Measurements from ENCODE around the gene YY1AP1. TPM values are rescaled to one million over a fixed set of nuclear protein-coding genes. Genes with fewer than 3 reads are reported as not detected.

The YY1AP1 gene
- total and polyA plus RNA-seq, 12 donors, result 44.0 to 70.4 (median 57.6) TPM

- H3K36me3 ChIP-seq (replicated peaks in 1 of 2), result no peaks in the 10 kb centered on the region
- H3K4me3 ChIP-seq, result no peak overlapping the region
- no peak for DNase-seq
- TF ChIP-seq POLR2A (IDR thresholded peaks at IDR 0.05) (no peak), CTCF (IDR thresholded peaks at IDR 0.05) (no peak)
- intact Hi-C loops (cut with DNase I), result no loop called here
- H3K27me3 ChIP-seq, result no peaks in the 10 kb centered on the region
- peaks cover 6 to 11% of the 10 kb centered on the region in 2 donors for H3K4me1 ChIP-seq (replicated peaks in 1 of 2)
- no peaks in the 10 kb centered on the region for H3K9me3 ChIP-seq (replicated peaks in 1 of 3)
- no peak overlapping the region for H3K27ac ChIP-seq
Measured at GRCh38 chr1:155696524-155696923, 8.0 kb upstream of the YY1AP1 start.

GRCh38 chr1:155695608-155696007, 7.0 kb upstream of the YY1AP1 start:
- TF ChIP-seq CTCF (IDR thresholded peaks at IDR 0.05) (no peak), POLR2A (IDR thresholded peaks at IDR 0.05) (no peak)
- no peaks in the 10 kb centered on the region for H3K36me3 ChIP-seq (replicated peaks in 1 of 2)
- 96 to 98% (median 97%) methylated on average over 3 of the region's 3 CpGs for WGBS, 4 donors
- no peak overlapping the region for H3K4me3 ChIP-seq
- no peaks in the 10 kb centered on the region for H3K9me3 ChIP-seq (replicated peaks in 1 of 3)
- no peak for DNase-seq
- no peaks in the 10 kb centered on the region for H3K27me3 ChIP-seq
- H3K4me1 ChIP-seq (replicated peaks in 1 of 2), result peaks cover 6 to 13% of the 10 kb centered on the region in 2 donors
- H3K27ac ChIP-seq, result no peak overlapping the region
- intact Hi-C loops (cut with DNase I), result no loop called here

GRCh38 chr1:155695072-155695471, 6.5 kb upstream of the YY1AP1 start:
- WGBS, 4 donors, result 30 to 49% (median 35%) methylated on average over 4 of the region's 4 CpGs
- H3K4me3 ChIP-seq, result no peak overlapping the region
- no peak overlapping the region for H3K27ac ChIP-seq
- DNase-seq, result peak in 1 of 7 donors; percentile 31
- TF ChIP-seq CTCF (IDR thresholded peaks at IDR 0.05) (no peak), POLR2A (IDR thresholded peaks at IDR 0.05) (no peak)
- no peaks in the 10 kb centered on the region for H3K36me3 ChIP-seq (replicated peaks in 1 of 2)
- peaks cover 6 to 18% of the 10 kb centered on the region in 2 donors for H3K4me1 ChIP-seq (replicated peaks in 1 of 2)
- no peaks in the 10 kb centered on the region for H3K9me3 ChIP-seq (replicated peaks in 1 of 3)
- intact Hi-C loops (cut with DNase I), result no loop called here
- no peaks in the 10 kb centered on the region for H3K27me3 ChIP-seq

GRCh38 chr1:155694167-155694566, 5.6 kb upstream of the YY1AP1 start:
- no peaks in the 10 kb centered on the region for H3K27me3 ChIP-seq
- WGBS, 4 donors, result 88 to 99% (median 93%) methylated on average over 6 to 7 of the region's 7 CpGs
- no peaks in the 10 kb centered on the region for H3K36me3 ChIP-seq (replicated peaks in 1 of 2)
- H3K4me3 ChIP-seq, result no peak overlapping the region
- H3K27ac ChIP-seq, result no peak overlapping the region
- DNase-seq, result no peak
- peaks cover 12 to 25% of the 10 kb centered on the region in 2 donors for H3K4me1 ChIP-seq (replicated peaks in 1 of 2)
- no peaks in the 10 kb centered on the region for H3K9me3 ChIP-seq (replicated peaks in 1 of 3)
- TF ChIP-seq CTCF (IDR thresholded peaks at IDR 0.05) (no peak), POLR2A (IDR thresholded peaks at IDR 0.05) (no peak)
- intact Hi-C loops (cut with DNase I), result no loop called here
